ENCODE data around the gene TRIOBP. TPM values are rescaled to one million over a fixed set of nuclear protein-coding genes. Genes with fewer than 3 reads are reported as not detected.

The TRIOBP gene
- total and polyA plus RNA-seq, 2 of the 13 experiments (the other 11 are each of a cell fraction or from before 2014, with no cell fraction given) = 6.1 to 15.4 TPM

DNA sequence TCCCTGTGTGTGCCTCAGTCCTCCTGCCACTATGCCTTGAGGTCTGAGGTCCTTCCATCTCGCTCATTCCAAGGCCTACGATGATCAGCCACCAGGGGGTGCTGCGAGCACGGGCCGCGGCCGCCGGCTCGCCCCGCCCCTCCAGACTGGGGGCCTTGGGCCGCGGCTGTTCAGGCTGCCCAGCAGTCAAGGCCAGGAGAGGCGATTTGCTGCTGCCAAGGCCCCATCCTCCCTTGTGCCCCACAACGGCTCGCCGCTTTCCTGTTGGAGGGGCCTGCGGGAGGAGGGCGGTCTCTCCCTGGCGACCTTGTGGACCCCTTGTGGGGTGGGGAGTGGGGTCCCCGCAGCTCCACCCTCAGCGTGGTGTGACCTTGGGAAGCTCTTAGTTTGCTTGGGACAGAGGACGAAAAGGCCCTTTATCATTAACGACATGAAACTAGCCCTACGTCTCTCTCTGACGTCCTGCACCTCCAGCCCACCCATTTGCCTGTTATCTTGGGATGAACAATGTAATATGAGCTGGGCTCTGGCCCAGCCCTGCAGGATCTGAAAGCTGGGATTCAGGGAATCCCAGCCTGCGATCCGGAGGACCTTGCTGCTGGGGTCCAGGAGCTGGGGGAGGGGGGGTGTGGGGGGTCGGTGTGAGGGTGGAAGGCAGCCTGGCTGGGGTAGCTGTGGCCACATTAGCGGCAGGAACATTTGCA, 121.0 kb downstream of the TRIOBP start (continued):
- TF ChIP-seq, protein P1, sequence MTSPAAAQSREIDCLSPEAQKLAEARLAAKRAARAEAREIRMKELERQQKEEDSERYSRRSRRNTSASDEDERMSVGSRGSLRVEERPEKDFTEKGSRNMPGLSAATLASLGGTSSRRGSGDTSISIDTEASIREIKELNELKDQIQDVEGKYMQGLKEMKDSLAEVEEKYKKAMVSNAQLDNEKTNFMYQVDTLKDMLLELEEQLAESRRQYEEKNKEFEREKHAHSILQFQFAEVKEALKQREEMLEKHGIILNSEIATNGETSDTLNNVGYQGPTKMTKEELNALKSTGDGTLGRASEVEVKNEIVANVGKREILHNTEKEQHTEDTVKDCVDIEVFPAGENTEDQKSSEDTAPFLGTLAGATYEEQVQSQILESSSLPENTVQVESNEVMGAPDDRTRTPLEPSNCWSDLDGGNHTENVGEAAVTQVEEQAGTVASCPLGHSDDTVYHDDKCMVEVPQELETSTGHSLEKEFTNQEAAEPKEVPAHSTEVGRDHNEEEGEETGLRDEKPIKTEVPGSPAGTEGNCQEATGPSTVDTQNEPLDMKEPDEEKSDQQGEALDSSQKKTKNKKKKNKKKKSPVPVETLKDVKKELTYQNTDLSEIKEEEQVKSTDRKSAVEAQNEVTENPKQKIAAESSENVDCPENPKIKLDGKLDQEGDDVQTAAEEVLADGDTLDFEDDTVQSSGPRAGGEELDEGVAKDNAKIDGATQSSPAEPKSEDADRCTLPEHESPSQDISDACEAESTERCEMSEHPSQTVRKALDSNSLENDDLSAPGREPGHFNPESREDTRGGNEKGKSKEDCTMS (CRISPR knock-in tag; conservative IDR thresholded peaks at IDR 0.05) = no peak
- TF ChIP-seq IRX3 (CRISPR knock-in tag; IDR thresholded peaks at IDR 0.05; ENCODE audit: borderline replicate concordance, low read depth) = no peak
- TF ChIP-seq ZNF616 (CRISPR knock-in tag; IDR thresholded peaks at IDR 0.05; ENCODE audit: low read depth) = peak; percentile 85; the same call in 1 of the 2 replicates
- no peak for TF ChIP-seq ZNF235 (CRISPR knock-in tag; IDR thresholded peaks at IDR 0.05; ENCODE audit: borderline replicate concordance)
- peak; percentile 87 for TF ChIP-seq HNF4A (CRISPR knock-in tag; IDR thresholded peaks at IDR 0.05)
- TF ChIP-seq, protein P2, sequence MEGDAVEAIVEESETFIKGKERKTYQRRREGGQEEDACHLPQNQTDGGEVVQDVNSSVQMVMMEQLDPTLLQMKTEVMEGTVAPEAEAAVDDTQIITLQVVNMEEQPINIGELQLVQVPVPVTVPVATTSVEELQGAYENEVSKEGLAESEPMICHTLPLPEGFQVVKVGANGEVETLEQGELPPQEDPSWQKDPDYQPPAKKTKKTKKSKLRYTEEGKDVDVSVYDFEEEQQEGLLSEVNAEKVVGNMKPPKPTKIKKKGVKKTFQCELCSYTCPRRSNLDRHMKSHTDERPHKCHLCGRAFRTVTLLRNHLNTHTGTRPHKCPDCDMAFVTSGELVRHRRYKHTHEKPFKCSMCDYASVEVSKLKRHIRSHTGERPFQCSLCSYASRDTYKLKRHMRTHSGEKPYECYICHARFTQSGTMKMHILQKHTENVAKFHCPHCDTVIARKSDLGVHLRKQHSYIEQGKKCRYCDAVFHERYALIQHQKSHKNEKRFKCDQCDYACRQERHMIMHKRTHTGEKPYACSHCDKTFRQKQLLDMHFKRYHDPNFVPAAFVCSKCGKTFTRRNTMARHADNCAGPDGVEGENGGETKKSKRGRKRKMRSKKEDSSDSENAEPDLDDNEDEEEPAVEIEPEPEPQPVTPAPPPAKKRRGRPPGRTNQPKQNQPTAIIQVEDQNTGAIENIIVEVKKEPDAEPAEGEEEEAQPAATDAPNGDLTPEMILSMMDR (CRISPR knock-in tag; IDR thresholded peaks at IDR 0.05) = peak; percentile 100
- 0 out of 2 replicates have a peak, but pooled peaks have one; percentile 40 for TF ChIP-seq ZNF143 (CRISPR knock-in tag; IDR thresholded peaks at IDR 0.05)
- peak; percentile 92 for TF ChIP-seq ZBTB7B (CRISPR knock-in tag; IDR thresholded peaks at IDR 0.05)
- peak; percentile 81 for TF ChIP-seq KAT8 (CRISPR knock-in tag; IDR thresholded peaks at IDR 0.05)
- TF ChIP-seq WIZ (CRISPR knock-in tag; IDR thresholded peaks at IDR 0.05) = no peak
- 0 out of 2 replicates have a peak, but pooled peaks have one; percentile 68 for TF ChIP-seq ZNF800 (CRISPR knock-in tag; IDR thresholded peaks at IDR 0.05)
- TF ChIP-seq ZNF75D (CRISPR knock-in tag; IDR thresholded peaks at IDR 0.05; ENCODE audit: borderline replicate concordance) = no peak
- TF ChIP-seq ZMYM2 (CRISPR knock-in tag; IDR thresholded peaks at IDR 0.05) = no peak
- TF ChIP-seq ZNF512 (CRISPR knock-in tag; IDR thresholded peaks at IDR 0.05) = no peak; the same call in 1 of the 2 replicates
- TF ChIP-seq MIER3 (CRISPR knock-in tag; IDR thresholded peaks at IDR 0.05; ENCODE audit: borderline replicate concordance) = peak; percentile 80
- no peak for TF ChIP-seq MAFG (CRISPR knock-in tag; IDR thresholded peaks at IDR 0.05)
- TF ChIP-seq ZFP82 (CRISPR knock-in tag; IDR thresholded peaks at IDR 0.05; ENCODE audit: borderline replicate concordance) = peak; percentile 46; the same call in 1 of the 2 replicates
- peak; percentile 64; the same call in 1 of the 2 replicates for TF ChIP-seq ZBTB26 (CRISPR knock-in tag; IDR thresholded peaks at IDR 0.05; ENCODE audit: borderline replicate concordance)
